ENCODE data around the gene SPTLC3.

The SPTLC3 gene

DNA sequence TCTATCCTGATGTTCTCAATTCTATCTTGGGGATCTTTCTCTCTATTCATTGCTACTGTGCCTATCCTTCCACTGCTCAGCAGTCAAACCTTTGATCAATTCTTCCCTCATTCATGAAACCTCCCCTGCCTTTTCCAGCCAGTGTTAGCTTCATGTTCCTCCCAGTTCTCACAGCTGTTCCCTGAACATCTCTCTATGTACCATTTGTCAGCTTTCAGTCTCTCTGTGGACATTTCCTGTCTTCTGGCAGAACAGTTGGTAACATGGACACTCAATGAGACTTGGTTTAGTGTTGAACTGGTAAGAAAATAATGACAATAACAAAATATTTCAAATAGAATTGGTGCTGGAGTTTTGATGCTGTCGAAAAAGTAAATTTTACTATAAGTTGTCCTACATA lies 26.2 kb downstream of the SPTLC3 start:
- no peak for DNase-seq

- no peak for DNase-seq
These were observed 26.8 kb downstream of the SPTLC3 start for GRCh38 chr20:13035399-13036152.

GRCh38 chr20:13037727-13038126 lies 29.0 kb downstream of the SPTLC3 start:
- no peak for DNase-seq

GRCh38 chr20:13041574-13042457 lies 33.0 kb downstream of the SPTLC3 start:
- DNase-seq = no peak

DNA sequence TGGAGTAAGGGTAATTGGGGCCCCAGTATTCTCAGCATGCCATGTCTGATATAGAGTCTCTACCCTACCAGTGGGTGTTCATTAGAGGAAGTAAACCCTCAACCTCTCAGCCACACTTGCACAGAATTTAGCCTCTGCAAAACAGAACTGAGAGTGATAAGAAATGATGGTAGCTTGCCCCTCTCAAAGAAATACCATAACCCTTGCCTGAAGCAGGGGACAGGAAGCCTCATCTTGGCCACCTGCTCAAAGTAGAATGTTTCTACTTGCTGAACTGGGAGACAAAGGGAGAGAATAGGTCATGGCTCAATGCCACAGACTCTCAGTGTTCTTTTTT lies 33.7 kb downstream of the SPTLC3 start:
- DNase-seq = no peak

- DNase-seq = no peak
These were observed 37.6 kb downstream of the SPTLC3 start for GRCh38 chr20:13046409-13046808.

- DNase-seq = no peak
These were observed 45.2 kb downstream of the SPTLC3 start for GRCh38 chr20:13054011-13054410.

DNA sequence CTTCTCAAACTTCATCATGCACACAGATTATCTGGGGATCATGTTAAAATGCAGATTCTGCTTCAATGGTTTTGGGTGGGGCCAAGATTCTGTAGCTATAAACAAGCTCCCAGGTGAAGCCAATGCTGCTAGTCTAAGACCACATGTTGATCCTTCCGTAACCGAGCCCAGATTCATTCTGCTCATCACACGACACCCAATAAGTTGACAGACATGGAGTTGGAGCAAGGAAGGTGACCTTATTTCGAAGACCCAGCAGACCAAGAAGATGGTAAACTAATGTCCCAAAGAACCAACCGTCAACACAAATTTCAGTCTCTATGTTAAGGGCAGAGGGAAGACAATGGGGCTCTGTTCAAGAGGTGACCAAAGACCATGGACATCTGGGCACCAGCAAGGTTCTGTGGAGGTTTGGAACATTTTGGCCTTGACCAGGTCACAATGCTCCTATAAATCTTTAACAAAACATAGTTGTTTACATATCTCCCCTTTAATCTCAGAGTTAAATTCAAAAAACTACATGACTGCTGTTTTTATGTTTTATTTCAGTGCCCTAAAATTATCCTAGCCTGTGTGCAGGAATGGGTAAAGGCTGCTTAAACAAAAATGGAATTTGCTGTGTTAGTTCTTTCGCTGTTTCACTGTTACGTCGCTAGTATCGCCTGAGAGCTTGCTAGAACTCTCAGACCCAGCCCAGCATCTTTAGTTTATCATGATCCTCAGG lies 50.1 kb downstream of the SPTLC3 start:
- DNase-seq = no peak

- no peak for DNase-seq
These were observed 50.8 kb downstream of the SPTLC3 start for GRCh38 chr20:13059398-13060136.

DNA sequence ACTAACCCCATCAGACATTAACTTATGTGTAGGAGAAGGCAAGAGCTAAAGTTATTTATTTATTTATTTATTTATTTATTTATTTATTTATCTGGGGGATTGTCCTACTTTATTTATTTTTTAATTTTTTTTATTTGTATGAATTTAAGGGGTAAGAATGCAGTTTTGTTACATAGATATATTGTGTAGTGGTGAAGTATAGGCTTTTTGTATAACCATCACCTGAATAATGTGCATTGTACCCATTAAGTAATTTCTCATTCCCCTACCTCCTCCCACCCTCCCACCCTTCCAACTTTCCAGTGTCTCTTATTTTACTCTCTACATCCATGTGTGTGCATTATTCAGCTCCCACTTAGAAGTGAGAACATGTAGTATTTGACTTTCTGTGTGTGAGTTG lies 51.6 kb downstream of the SPTLC3 start:
- DNase-seq = no peak

GRCh38 chr20:13061381-13061780 lies 52.6 kb downstream of the SPTLC3 start:
- DNase-seq = no peak

DNA sequence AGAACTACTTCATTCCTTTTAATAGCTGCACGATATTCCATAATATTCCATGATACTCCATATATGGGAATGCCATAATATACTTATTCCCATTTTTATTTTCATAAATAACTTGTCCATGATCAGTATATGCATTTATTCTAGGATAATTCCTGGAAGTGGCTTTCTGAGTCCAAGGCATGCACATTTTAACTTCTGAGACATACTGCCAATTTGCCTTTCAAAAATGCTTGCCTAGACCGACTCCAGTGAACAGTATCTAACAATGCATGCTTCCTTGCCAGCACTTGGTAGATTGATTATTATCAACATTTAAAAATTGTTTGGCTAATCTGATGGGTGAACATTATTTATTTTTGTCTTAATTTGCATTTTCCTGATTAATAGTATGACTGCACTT lies 54.0 kb downstream of the SPTLC3 start:
- DNase-seq = no peak

DNA sequence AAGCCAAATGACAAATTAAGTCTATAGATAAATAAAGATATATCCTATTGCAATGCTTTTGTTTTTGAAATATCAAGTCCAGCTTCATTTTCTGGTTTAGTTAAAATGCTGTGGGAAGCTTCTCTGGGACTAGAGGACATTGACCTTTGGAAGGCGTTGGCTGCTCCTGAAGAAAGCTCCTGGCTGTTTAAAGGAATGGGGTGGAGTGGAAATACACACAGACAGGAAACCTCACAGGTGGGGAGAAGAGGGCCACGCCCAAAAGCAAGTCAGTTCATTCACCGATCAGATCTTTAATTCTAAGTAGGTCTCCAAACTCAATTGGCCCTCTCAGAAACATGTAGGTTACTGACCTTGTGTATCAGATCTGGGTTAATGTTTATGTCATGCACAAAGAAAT lies 59.6 kb downstream of the SPTLC3 start:
- DNase-seq = no peak

GRCh38 chr20:13081877-13082276 lies 73.1 kb downstream of the SPTLC3 start:
- DNase-seq = no peak

DNA sequence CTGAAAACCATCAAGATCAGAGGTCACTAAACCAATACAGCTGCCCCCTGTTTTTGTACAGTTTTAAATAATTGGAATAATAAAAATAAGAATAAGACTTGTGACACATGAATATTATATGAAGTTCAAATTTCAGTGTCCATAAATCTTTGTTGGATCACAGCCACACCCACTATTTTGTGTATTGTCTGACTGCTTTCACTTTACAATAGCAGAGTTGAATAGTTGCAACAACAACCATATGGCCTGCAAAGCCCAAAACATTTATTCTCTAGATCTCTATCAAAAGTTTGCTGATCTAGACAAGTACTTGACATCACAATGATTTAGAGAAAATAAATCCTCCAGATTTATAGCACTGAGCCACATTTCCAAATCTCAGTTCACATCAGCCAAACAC lies 73.6 kb downstream of the SPTLC3 start:
- DNase-seq = no peak

- no peak for DNase-seq
These were observed 76.5 kb downstream of the SPTLC3 start for GRCh38 chr20:13085275-13085674.

DNA sequence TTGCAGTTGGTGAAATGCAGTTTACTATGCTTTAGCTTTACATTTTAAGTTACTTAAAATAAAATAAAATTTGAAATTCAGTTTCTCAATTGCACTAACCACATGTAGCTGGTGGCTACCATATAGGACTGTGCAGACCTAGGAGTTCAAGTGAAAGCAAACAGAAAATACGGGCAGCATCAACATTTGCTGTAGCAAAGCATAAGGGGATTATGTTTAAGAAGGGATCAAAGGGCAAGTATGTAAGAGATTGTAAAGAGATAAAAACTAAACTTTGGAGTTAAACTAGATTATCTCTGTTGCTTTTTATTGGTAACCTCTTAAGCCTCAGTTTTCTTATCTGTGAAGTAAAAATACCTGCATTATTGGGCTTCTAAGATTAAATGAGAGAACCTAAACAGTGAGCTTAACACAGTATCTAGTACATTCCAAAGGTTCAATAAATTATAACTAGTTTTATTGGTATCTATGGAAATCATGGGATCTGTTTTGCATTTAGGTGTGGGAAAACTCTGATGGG lies 81.2 kb downstream of the SPTLC3 start:
- DNase-seq = no peak

DNA sequence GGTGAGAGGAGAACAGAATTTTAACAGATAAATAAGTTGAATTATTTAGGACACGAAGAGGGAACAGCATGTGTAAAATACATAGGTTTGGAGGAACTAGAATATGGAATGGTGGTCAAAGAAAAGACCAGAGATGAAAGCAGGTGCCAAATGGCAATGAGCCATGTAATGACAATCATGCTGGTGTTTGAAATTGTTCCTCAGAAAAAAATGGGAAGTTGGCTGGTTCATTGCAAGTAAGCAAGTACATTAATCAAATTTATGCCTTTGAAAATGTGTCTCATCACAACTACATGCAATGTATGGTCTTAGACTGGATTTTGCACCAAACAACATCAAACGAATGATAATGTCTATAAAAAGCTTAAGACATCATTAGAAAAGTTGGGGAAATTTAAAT lies 83.3 kb downstream of the SPTLC3 start:
- DNase-seq = no peak

DNA sequence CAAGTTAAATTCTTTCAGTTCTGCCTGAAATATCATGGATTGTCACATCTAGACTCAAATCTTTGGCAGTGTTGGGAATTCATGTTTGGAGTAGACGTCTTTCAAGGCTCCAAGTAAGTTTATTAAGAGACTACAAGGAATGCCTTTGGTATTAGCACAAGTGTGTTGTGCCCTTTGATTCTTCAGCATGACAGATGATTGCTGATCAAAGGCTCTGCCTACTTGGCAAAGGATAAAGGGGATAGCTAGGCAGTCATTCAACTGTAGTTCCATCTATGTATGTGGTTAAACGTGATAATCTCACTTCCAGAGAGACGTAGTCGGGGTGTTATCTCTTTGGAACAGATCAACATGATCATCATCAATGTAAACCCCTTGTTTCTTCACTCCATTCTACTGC lies 86.2 kb downstream of the SPTLC3 start:
- no peak for DNase-seq

DNA sequence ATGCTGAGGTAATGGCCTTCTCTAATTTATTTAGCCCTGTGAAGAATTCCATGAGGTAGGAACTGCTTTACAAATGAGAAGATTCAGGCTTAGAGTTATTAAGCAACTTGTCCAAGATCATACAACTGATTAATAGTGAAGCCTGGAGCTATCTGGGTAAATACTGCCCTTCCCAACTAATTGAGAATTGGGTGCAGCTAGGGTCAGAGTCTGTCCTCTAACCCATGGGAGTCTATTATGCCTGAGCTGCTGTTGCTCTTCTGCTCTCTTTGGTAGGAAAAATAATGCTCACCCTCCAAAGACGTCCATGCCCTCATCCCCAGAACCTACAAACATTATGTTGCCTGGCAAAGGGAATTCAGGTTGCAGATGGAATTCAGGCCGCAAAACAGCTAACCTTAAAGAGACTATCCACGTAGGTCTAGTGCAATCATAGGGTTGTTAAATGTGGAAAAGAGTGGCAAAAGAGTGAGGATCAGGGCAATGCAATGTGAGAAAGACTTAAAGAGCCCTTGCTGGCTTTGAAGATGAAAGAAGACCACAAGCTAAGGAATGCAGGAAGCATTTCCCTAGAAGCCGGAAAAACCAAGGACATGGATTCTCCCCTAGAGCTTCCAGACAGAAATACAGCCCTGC lies 90.1 kb downstream of the SPTLC3 start:
- no peak for DNase-seq

DNA sequence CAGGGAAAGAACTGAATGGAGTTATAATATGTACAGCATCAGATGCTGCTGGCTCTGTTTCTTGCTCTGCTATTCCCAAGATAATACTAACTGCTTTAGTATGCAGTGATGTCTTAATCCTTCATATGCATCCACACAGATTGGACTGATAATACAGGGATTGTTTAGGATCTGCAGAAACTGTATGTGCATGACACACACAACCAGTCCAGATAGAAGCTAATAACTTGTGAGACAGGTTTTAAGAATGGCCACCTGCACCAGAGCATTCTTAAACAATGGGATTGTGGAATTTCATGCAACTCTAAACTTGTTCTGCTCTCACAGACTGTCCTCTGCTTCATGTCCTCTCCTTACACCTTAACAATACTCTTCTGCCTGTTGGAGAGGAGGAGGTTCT lies 90.9 kb downstream of the SPTLC3 start:
- no peak for DNase-seq

DNA sequence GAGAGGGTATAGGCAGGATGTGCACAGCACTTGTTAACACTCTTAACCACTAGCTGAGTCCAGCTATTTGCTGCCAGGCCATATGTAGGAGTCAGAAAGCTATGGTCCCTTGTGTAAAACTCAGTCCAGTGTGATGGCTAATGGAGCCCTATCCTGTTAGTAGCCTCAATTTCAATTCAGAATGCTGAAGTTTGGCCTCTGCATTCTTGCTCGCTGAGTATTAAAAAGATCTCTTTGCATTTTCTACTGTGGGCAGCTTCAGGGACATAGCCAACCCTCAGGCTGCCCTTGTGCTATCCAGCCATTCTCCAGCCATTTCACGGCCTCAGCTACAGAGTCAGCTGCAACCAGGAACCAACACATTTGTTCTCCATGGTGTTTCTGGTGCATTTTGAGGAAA lies 92.5 kb downstream of the SPTLC3 start:
- no peak for DNase-seq
